GM18511 (cell line): Measurements from ENCODE around the gene ZC3HAV1.
A peak's percentile ranks its signal among the peaks of the same experiment; 100 is the strongest.
"Not testable (repeated sequence)": the region's sequence is repeated elsewhere in the genome, so short reads cannot be mapped to it uniquely, and the experiment has no call there.

Experiments
- ATAC-seq: cut with Tn5 transposase; IDR thresholded peaks from one replicate; pipeline ENCODE4 v1.9.1; 2021; ENCODE audit warnings: mild to moderate bottlenecking, moderate library complexity; ENCODE audit not compliant: unreplicated experiment

ZC3HAV1 gene

GRCh38 chr7:139055674-139056073, 53.8 kb downstream of the ZC3HAV1 start:
- no peak for ATAC-seq

DNA sequence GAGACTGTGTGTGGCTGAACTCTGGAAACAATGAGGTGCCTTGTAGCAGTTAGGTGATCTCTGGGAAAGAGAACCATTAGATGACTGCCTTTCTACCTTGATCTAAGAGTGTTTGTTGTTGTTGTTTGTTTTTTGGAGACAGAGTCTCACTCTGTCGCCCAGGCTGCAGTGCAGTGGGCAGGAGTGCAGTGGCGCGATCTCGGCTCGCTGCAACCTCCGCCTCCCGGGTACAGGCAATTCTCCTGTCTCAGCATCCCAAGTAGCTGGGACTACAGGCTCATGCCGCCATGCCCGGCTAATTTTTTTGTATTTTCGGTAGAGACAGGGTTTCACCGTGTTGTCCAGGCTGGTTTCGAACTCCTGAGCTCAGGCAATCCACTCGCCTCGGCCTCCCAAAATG, 54.9 kb downstream of the ZC3HAV1 start:
- not testable (repeated sequence) for ATAC-seq

- ATAC-seq: no peak
Measured at GRCh38 chr7:139054101-139054500, 55.4 kb downstream of the ZC3HAV1 start.

DNA sequence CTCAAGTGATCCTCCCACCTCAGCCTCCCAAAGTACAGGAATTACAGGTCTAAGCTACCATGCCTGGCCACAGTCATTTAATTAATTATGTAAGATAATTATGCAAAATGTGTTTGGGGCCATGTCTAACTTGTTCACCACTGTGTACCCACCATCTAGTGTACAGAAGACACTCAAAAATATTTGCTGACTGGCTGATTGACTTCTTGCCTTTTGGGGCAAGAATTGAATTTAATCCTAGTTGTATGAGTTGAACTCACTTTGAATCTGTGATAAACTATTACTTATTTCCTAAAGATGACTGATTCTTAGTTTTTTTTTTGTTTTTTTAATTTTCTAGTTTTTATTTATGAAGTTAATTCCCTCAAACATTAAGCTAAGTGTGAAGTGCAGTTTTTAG, 57.9 kb downstream of the ZC3HAV1 start:
- no peak for ATAC-seq

- no peak for ATAC-seq
Measured at GRCh38 chr7:139049936-139050335, 59.6 kb downstream of the ZC3HAV1 start.

DNA sequence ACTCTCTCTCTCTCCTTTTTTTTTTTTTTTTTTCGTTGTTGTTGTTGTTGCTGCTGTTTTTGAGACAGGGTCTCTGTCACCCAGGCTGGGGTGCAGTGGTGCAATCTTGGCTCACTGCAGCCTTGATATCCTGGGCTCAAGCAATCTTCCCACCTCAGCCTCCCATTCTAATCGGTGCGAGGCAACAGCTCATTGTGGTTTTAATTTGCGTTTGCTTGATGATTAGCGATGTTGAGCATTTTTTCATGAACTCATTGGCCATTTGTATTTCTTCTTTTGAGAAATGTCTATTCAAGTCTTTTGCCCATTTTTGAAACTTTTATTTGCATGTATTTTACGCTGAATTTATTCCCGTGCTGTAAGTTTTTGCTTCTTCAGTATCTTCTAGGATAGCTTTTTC, 60.4 kb downstream of the ZC3HAV1 start:
- ATAC-seq: no peak

- ATAC-seq: no peak
Measured at GRCh38 chr7:139047970-139048369, 61.5 kb downstream of the ZC3HAV1 start.

DNA sequence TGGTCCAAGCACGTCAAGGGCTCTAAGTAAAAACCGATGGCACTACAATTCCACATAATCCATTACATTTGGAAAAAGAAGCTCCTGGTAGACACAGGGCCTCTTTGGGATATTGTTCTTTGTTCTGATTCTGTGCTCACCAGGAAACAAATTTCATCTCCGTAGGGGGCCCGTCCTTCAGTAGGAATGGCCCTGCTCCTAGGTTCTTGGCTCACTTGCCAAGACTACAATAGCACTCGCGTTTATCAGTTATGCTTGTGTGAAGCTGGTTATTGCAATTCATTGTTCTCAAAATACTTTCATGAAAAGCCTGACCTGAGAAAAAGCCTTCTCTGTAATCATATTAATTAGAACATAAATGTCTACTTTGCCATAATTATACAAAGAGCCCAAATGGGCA, 63.4 kb downstream of the ZC3HAV1 start:
- ATAC-seq: no peak

DNA sequence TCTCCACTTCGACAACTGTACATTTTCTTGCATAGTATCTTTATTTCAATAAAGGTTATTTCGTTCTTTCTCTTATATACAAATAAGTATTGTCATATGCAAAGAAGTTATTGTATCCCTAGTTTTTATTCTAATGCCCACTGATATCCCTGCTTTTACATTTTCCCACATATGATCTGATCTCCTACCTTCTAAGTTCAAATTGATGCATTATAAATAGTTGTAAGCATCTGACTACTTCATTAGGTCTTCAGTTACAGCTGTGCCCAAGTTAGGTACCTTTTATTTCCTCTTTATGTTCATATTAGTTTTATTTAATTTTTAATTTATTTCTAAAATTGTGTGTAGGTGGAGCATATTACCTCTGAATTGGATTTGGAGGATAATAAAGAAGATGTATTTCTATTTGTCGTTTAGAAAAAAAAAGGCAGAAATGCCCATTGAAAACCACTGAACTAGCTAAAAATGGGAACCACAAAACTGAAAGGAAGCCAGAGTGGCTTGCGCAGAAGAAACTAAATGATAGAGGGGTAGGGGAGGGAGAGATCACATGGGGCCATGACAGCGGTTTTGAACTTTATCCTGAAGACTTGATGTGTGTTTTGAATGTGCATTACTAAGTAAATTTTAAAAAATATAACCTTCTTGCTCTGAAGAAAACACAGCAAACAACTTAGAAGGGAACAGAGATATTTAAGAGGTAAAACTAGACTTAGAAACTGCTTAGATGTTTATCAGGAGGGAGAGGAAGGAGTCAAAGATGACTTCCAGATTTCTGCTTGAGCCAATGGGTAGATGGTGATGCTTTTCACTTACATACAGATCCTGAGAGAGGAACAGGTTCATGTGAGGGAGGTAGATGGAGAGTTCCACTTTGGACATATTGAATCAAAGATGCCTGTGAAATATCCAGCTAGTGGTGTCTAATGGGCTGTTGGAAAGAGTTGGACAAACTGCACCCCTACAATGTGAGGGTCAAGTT, 64.4 kb downstream of the ZC3HAV1 start:
- peak; percentile 51 for ATAC-seq

DNA sequence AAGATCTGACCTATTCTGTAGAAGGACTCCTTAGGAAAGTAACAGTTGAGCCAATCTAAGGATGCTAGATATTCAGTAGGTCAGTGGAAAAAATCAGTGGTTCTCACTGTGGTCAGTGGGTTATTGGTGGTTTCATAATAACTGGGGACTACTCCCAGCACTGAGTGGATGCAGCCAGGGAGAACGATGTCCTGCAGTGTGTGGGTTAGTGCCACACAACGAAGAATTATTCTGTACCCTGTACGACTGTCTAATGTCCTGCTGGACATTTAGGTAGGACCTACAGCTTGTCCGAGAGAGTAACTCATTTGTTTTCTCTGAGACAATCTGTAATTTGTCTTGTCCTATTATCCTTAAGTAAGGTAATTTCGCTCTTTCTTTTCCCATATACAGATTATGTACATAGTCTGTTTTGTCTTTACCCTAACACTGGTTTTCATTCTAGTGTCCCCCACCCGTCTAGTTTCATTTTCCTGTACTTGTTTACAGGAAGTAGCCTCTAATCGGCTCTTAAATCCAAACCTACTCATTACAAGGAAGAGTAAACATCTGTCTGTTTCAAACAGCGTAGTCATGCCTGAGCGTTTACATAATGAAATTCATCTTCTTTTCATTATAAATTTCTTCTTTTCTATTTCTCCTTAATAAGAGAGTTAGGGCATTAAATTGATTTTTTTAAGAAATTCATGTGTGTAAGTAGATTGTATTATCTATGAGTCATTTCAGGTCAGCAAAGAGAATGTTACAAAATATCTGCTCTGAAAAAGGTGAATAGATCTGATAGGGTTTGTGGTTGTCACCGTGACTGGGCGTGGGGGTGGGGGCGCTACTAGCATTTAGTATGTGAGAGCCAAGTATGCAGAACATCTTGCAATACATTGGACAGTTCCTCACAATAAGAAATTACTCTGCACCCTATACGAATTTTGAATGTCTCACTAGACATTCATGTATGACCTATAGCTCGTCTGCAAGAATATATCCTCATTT, 65.4 kb downstream of the ZC3HAV1 start:
- no peak for ATAC-seq

- no peak for ATAC-seq
Measured at GRCh38 chr7:139041378-139042085, 68.0 kb downstream of the ZC3HAV1 start.

GRCh38 chr7:139038691-139039090, 70.8 kb downstream of the ZC3HAV1 start:
- ATAC-seq: no peak

- no peak for ATAC-seq
Measured at GRCh38 chr7:139036901-139037300, 72.6 kb downstream of the ZC3HAV1 start.

- ATAC-seq: peak; percentile 90
Measured at GRCh38 chr7:139035586-139036353, 73.8 kb downstream of the ZC3HAV1 start, which contains the start of gene ZC3HAV1L. Gene ZC3HAV1L, minus strand, starts transcription at chr7:139036042. Its CDS starts 25 bp downstream, at chr7:139036017.

DNA sequence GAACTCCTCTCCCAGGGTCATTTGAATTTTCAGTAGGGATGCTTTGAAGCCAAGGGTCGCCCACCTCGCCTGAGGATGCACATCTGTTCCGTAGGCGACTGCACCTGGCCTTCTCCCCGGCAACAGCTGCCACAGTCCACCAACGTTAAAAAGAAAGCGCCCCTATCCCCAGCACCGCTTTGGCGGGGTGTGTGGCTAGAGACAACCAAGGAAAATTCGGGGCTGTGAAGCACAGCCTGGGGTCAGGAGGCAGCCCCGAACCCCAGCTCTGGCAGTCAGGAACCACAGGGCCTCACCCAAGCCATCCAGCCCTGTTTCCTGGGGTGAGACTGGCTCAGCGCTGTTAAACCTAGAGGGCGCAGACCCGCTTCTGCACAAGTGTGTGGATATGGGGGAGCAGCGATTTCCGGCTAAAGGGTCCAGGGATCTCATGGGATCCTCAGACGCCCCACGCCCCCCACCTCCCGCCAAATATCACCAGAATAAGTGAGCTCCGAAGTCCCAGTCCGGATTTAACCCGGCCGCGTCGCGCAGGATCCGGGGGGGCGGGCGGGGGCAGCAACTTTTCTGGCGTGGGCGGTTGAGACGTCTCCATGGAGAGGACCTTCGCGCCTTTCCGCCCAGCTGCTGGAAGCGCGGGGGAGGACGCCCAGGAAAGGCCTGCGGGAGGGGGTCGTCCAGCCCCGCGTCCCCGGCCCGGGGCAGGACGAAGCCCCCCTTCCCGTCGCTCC, 74.5 kb downstream of the ZC3HAV1 start:
- ATAC-seq: peak; percentile 52

DNA sequence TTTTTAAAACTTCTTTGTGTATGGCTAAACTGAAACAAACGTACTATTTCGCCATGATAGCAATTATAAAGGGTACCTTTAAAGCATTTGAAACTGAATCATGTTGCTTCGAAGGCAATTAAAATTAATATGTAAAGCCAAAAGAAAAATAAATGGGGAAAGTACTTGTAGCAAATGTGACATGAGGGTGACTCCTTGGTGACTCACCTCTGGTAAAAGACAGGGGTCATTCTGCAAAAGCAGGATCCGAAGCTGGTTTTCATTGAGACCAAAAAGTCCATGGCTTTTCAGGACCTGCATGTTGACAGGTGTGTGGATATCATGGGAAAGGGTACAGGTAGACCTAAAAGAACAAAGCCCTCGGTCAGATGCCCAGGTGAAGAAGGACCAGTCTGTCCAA, 75.2 kb downstream of the ZC3HAV1 start:
- no peak for ATAC-seq

GRCh38 chr7:139033346-139034114, 76.0 kb downstream of the ZC3HAV1 start:
- ATAC-seq: no peak

GRCh38 chr7:139032473-139032872, 77.0 kb downstream of the ZC3HAV1 start:
- no peak for ATAC-seq
